CD4-positive, alpha-beta T cell treated with Interferon alpha-2 for 1 hour (primary cell): Measurements from ENCODE around the gene SAFB2.

Experiments used
- DNase-seq, 2 donors: peaks; one replicate each; pipeline ENCODE4 v3.0.0-alpha.2; 2020 to 2022

SAFB2 gene

GRCh38 chr19:5578097-5578846 is 44.3 kb downstream of the SAFB2 start:
- DNase-seq: peak; percentile 48 to 68

GRCh38 chr19:5575590-5575989 is 47.0 kb downstream of the SAFB2 start:
- DNase-seq: no peak

- DNase-seq: no peak
Measured at GRCh38 chr19:5572556-5573286, 49.9 kb downstream of the SAFB2 start.

- no peak for DNase-seq
Measured at GRCh38 chr19:5571777-5572176, 50.8 kb downstream of the SAFB2 start.

GRCh38 chr19:5567970-5568407 is 54.6 kb downstream of the SAFB2 start:
- DNase-seq: no peak

- DNase-seq: no peak
Measured at GRCh38 chr19:5567360-5567969, 55.1 kb downstream of the SAFB2 start, which contains the start of gene TINCR. Gene TINCR (minus strand): TSS chr19:5567953.

DNA sequence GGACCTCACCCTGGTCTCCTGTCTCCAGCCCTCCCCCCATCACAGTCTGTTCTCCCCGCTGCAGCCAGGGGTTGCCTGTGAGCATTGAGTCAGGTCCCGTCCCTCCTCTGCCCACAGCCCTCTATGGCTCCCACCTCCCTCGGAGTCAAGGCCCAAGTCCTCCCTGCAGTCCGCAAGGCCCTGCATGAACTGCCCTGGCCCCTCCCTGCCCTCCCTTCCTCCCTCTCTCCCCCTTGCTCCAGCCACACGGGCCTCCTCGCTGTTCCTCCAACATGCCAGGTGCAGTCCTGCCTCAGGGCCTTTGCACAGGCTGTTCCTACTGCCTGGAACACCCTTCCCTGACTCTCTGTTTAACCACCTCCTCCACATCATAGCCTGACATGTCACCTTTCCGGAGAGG is 57.6 kb downstream of the SAFB2 start:
- DNase-seq: no peak

DNA sequence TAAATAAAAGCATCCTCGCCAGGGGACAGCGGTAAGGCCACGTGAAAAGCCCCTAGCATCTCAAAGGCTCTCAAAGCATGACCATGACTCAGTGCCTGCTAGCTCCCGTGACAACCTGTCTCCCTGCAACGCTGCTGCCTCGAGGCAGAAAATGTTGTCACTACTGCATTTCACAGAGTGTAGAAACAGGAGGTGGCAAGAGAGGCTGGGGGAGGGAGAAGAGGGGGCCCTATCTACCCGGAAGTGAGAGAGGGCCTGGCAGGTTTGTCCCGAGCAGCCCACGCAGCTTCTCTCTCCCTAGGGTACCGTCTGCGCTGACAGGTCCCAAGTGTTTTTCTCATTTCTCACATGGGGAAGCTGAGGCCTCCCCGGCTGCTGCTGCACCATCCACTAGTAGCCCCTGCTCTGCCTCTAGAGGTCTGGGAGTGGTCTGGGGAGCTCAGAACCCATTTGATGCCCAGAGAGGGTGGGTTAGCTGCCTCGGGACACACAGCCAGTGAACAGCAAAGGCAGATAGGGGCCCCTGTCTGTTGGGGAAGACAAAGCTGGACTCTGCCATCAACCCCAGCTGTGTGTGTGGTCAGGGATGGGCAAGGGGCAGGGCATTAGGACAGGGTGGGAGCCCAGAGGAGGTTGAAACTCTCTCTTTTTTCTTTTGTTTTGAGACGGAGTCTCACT is 58.5 kb downstream of the SAFB2 start:
- DNase-seq: no peak

GRCh38 chr19:5563008-5563431 is 59.6 kb downstream of the SAFB2 start:
- no peak for DNase-seq

DNA sequence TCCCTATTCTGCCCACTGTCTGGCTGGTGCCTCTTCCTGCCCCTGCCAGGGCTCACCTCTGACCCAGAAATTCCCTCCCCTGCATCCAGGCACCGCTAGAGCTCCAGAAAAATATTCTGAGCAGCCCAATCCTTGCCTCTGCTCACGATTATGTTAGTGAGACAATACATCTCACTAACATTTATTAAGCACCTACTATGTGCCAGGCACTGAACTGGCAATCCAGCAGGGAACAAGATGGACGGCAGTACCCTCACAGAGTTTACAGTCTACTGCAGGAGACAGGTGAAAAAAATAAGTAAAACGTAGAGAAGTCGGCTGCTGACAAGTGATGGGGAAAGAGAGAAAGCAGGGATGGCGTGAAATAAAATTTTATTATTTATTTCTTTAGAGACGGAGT is 60.3 kb downstream of the SAFB2 start:
- no peak for DNase-seq

DNA sequence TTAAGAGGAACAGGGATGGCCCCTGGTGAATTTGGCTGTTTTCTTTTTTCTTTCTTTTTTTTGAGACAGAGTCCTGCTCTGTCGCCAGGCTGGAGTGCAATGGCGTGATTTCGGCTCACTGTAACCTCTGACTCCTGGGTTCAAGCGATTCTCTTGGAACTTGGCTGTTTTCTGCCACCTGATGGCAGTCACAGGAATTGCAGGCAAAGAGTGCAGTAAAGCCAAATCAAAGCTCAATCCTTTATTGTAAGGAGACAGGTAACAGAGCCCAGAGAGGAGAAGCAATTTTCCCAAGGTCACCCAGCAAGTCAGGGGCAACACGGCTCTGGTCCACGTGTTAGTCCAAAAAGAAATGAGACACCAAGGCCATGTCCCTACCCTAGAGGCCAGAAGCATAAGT is 61.0 kb downstream of the SAFB2 start:
- DNase-seq: no peak

GRCh38 chr19:5560156-5560555 is 62.4 kb downstream of the SAFB2 start:
- no peak for DNase-seq

- no peak for DNase-seq
Measured at GRCh38 chr19:5559804-5560133, 62.8 kb downstream of the SAFB2 start.

DNA sequence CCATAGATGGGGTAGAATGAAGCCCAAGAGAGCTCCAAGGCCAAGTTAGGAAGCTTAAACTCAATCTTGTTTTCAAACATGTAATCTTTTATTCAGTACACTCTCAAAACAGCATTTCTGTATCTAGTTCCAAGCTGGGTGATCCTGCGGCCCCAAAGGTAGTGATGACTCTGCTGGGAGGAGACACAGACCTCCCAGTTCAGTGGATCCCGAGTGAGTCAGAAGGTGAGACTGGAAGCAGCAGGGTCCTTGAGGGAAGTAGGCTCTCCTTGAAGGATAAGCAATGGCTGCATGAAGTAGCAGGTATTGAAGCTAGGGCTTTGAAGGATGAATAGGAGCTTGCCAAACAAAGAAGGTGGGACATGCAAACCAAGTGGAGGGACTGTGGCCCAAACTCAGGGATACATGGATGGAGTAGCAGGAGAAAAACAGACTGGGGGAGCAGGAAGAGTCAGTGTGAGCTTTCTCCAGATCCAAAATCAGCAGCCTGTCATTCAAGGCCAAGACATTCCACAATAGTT is 64.4 kb downstream of the SAFB2 start:
- DNase-seq: no peak

DNA sequence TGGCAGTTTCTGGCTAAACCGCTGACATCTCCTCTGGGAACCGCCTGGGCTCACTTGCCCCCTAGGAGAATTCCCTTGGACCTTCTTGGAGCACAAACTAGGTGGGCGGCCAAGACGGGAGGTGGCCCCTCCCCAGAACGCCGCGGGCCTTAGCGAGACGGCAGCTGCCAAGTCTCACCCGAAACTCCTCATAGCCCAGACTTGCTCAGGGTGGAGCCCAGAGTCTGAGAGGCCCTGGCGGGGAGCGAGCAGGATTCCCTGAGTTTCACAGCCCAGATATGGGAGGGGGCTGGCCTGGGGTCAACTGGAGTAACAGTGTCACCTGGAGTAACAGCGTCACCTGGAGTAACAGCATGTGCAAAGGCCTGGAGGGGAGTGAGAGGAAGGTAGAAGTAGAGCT is 64.9 kb downstream of the SAFB2 start:
- no peak for DNase-seq

- no peak for DNase-seq
Measured at GRCh38 chr19:5554828-5555227, 67.7 kb downstream of the SAFB2 start.

DNA sequence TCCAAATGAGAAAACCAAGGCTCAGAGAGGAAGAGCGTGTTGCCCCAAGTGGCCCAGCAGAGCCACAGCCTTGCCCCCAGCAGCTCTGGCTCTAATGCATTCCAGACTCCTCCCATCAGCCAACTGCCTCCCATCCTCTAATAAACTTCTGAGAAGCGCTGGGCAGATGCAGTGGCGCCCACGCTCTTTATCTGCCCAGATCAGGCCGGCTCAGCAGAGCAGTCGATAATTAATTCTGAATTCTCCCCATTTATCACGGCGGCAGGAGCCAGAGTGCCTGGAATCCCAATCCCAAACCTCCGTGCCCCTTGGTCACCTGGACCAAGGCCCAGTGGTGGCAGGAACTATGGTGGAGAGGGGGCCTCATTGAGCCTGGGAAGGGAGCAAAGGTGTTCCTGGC is 68.7 kb downstream of the SAFB2 start:
- DNase-seq: no peak

DNA sequence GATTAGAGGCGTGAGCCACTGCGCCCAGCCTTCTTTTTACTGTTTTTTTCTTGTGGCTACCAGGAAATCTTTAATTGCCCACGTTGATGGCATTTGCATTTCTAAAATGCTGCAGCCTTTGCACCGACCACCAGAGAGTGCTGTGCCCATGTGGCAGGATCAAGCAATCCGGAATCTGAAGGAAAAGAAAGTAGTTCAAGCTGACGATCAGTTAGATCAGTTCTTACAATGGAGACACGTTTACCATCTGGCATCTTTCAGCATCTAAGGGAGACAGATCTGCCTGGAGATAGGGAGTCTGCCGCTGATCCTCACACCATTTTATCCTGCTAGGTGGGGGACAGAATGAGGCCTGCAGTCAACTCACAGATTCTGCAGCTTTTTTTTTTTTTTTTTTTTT is 74.7 kb downstream of the SAFB2 start:
- peak; percentile 6 to 15 for DNase-seq

DNA sequence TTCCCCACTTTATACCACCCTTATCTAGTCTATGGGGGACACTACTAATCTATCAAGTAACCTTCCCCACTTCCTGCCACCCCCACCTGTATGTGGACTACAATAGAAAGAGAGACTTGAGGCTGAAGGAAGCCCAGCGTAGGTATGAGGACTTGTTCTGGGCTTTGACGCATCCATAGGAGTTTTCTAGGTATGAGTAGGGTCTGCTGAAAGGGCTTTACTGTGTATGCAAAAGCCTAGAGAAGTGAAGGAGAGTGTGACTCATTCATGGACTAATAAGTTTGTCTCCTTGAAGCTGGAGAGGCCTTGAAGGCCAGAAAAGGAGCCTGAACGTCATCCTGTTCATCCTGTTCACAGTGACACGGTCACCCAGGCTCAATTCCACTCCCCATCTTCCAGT is 76.6 kb downstream of the SAFB2 start:
- DNase-seq: no peak

DNA sequence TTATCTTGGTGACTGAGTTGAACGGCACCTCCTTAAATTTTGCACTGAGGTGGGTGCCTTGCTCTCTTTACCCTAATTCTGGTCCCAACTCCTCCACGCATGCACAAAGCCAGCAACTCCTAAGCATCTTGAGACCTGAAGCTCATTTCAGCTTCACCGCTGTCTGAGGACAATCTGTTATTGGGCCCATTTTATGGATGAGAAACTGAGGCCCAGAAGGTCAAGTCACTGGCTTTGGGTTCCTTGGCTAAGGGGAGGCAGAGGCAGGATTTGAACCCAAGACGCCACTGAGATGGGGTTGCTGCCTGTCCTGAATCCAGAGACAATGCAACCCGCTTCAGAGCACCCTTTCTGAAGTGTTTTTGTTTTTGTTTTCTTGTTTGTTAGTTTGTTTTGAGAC is 77.5 kb downstream of the SAFB2 start:
- no peak for DNase-seq

DNA sequence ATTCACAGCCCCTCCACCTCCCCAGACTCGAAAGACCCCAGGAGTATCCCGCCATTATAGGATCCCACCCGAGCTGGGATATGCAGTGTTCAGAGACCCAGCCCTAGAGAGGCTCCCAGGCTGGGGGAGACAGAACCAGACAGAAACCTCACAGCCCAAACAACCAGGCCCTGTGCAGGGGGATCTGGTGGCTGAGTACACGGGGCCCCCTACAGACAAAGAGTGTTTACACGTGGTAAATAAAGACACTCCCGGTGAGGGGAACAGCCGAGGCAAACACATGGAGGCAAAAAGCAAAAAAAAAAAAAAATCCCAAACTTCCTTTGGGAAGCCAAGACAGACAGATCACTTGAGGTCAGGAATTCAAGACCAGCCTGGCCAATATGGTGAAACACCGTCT is 79.9 kb downstream of the SAFB2 start:
- no peak for DNase-seq

GRCh38 chr19:5541456-5541855 is 81.1 kb downstream of the SAFB2 start:
- DNase-seq: no peak

DNA sequence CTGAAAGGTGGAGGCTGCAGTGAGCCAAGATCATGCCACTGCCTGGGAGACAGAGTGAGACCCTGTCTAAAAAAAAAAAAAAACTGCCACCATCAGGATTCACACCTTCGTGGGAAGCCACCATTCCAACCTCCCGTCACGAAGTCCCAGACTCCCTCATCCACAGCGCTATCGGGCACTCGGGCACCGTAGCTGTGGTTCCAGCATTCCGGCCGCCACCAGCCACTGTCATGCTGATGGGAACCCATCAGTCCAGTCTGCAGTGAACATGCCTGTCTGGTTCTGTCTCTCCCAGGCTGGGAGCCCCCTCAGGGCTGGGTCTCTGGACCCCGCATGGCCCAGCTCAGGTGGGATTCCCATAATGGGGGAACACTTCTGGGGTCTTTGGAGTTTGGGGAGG is 82.4 kb downstream of the SAFB2 start:
- DNase-seq: no peak
